ENCODE data around the gene SEMA3C. TPM values are rescaled to one million over a fixed set of nuclear protein-coding genes. Genes with fewer than 3 reads are reported as not detected.

Gene SEMA3C
- total RNA-seq, 2 donors from 2014 or later: 66.4 to 147 TPM

- H3K27me3 ChIP-seq (replicated peaks; ENCODE audit: insufficient read depth): no peaks in the 10 kb centered on the region
- 30% methylated on average over 2 of the region's 2 CpGs for WGBS
- DNase-seq (ENCODE audit: low spot score): no peak
- peak overlapping the region in 1 of 2 donors; percentile 36 for H3K27ac ChIP-seq
- intact Hi-C loops (cut with DNase I): loop anchor here (10.0 kb wide), 1 partner anchor 142 kb away; the partner anchor contains the start of gene SEMA3C
- no peak overlapping the region for H3K4me3 ChIP-seq
- no peaks in the 10 kb centered on the region for H3K9me3 ChIP-seq
- TF ChIP-seq CTCF (IDR thresholded peaks at IDR 0.05): no peak
- no peak for TF ChIP-seq POLR2AphosphoS5 (IDR thresholded peaks at IDR 0.05)
- TF ChIP-seq POLR2A (IDR thresholded peaks at IDR 0.05): no peak
- peaks cover 2% of the 10 kb centered on the region for H3K4me1 ChIP-seq (replicated peaks)
- H3K36me3 ChIP-seq: no peaks in the 10 kb centered on the region
Measured at GRCh38 chr7:80772347-80772993, 146.4 kb downstream of the SEMA3C start.

- TF ChIP-seq CTCF (IDR thresholded peaks at IDR 0.05): no peak
- peak; percentile 13 for TF ChIP-seq POLR2AphosphoS5 (IDR thresholded peaks at IDR 0.05)
- intact Hi-C loops (cut with DNase I): loop anchor here (10.0 kb wide), 1 partner anchor 143 kb away; the partner anchor contains the start of gene SEMA3C
- no peak for DNase-seq (ENCODE audit: low spot score)
- no peaks in the 10 kb centered on the region for H3K27me3 ChIP-seq (replicated peaks; ENCODE audit: insufficient read depth)
- peaks cover 2% of the 10 kb centered on the region for H3K4me1 ChIP-seq (replicated peaks)
- no peaks in the 10 kb centered on the region for H3K36me3 ChIP-seq
- H3K9me3 ChIP-seq: no peaks in the 10 kb centered on the region
- 28% methylated on average over 4 of the region's 4 CpGs for WGBS
- H3K27ac ChIP-seq: peak overlapping the region in 1 of 2 donors; percentile 36
- no peak overlapping the region for H3K4me3 ChIP-seq
Measured at GRCh38 chr7:80771523-80771922, 147.3 kb downstream of the SEMA3C start.

GRCh38 chr7:80770675-80771081 is 148.2 kb downstream of the SEMA3C start:
- H3K27ac ChIP-seq: no peak overlapping the region
- H3K4me1 ChIP-seq (replicated peaks): peaks cover 2% of the 10 kb centered on the region
- WGBS: 76% methylated on average over 2 of the region's 2 CpGs
- intact Hi-C loops (cut with DNase I): loop anchor here (10.0 kb wide), 1 partner anchor 144 kb away; the partner anchor contains the start of gene SEMA3C
- H3K4me3 ChIP-seq: no peak overlapping the region
- no peak for DNase-seq (ENCODE audit: low spot score)
- TF ChIP-seq CTCF (IDR thresholded peaks at IDR 0.05) (no peak), POLR2A (IDR thresholded peaks at IDR 0.05) (no peak), POLR2AphosphoS5 (IDR thresholded peaks at IDR 0.05) (no peak)
- H3K9me3 ChIP-seq: no peaks in the 10 kb centered on the region
- no peaks in the 10 kb centered on the region for H3K36me3 ChIP-seq
- H3K27me3 ChIP-seq (replicated peaks; ENCODE audit: insufficient read depth): no peaks in the 10 kb centered on the region

GRCh38 chr7:80770061-80770460 is 148.8 kb downstream of the SEMA3C start:
- no peaks in the 10 kb centered on the region for H3K9me3 ChIP-seq
- TF ChIP-seq POLR2AphosphoS5 (IDR thresholded peaks at IDR 0.05): no peak
- no peak for TF ChIP-seq POLR2A (IDR thresholded peaks at IDR 0.05)
- TF ChIP-seq CTCF (IDR thresholded peaks at IDR 0.05): no peak
- H3K4me3 ChIP-seq: no peak overlapping the region
- no peak for DNase-seq (ENCODE audit: low spot score)
- WGBS: 29% methylated on average over 1 of the region's 1 CpG
- H3K4me1 ChIP-seq (replicated peaks): peaks cover 2% of the 10 kb centered on the region
- intact Hi-C loops (cut with DNase I): loop anchor here (10.0 kb wide), 1 partner anchor 145 kb away; the partner anchor contains the start of gene SEMA3C
- H3K36me3 ChIP-seq: no peaks in the 10 kb centered on the region
- no peak overlapping the region for H3K27ac ChIP-seq
- no peaks in the 10 kb centered on the region for H3K27me3 ChIP-seq (replicated peaks; ENCODE audit: insufficient read depth)

GRCh38 chr7:80768756-80769155 is 150.1 kb downstream of the SEMA3C start:
- Histone ChIP-seq H3K36me3 (no peaks in the 10 kb centered on the region), H3K4me1 (replicated peaks) (peaks cover 2% of the 10 kb centered on the region), H3K9me3 (no peaks in the 10 kb centered on the region), H3K4me3 (no peak overlapping the region), H3K27ac (no peak overlapping the region), H3K27me3 (replicated peaks; ENCODE audit: insufficient read depth) (no peaks in the 10 kb centered on the region)
- WGBS: 31% methylated on average over 1 of the region's 1 CpG
- no peak for DNase-seq (ENCODE audit: low spot score)
- TF ChIP-seq POLR2AphosphoS5 (IDR thresholded peaks at IDR 0.05) (no peak), POLR2A (IDR thresholded peaks at IDR 0.05) (no peak), CTCF (IDR thresholded peaks at IDR 0.05) (no peak)
- intact Hi-C loops (cut with DNase I): no loop called here

All from prostate gland (tissue), 2 donors.